CD14-positive monocyte (primary cell): ENCODE data around the gene UBE2O. TPM values are rescaled to one million over a fixed set of nuclear protein-coding genes. Genes with fewer than 3 reads are reported as not detected.

Experiments
- DNase-seq, 3 donors: peaks; one replicate each; pipeline ENCODE4 v3.0.0-alpha.2; 2011 to 2022
- H2AFZ ChIP-seq: 2 replicates; pipeline ENCODE4 v1.6.0; 2012; ENCODE audit warnings: mild to moderate bottlenecking, low read depth, low read length, inconsistent platforms; ENCODE audit not compliant: insufficient read depth, poor library complexity, severe bottlenecking
- H3K27ac ChIP-seq, 2 donors: 1 replicate in 1 of 2; 2 replicates in 1 of 2; pipeline ENCODE4 v1.5.1; 2012 to 2013; ENCODE audit warnings: low read length in 2 of 2, control low read depth in 1 of 2, inconsistent platforms in 1 of 2, low read depth in 1 of 2, mild to moderate bottlenecking in 1 of 2
- H3K27me3 ChIP-seq, 2 donors: one replicate each; pipeline versions ENCODE4 v1.6.0 to v1.6.1; 2011 to 2013; ENCODE audit warnings: low read length in 2 of 2; ENCODE audit not compliant: control insufficient read depth in 2 of 2, insufficient read depth in 2 of 2
- H3K36me3 ChIP-seq, 2 donors: replicated peaks in 1 of 2; 1 replicate in 1 of 2; 2 replicates in 1 of 2; pipeline versions ENCODE4 v1.5.1 to v1.6.1; 2012 to 2013; ENCODE audit warnings: low read length in 2 of 2, control low read depth in 1 of 2, inconsistent platforms in 1 of 2, mild to moderate bottlenecking in 1 of 2; ENCODE audit not compliant: insufficient read depth in 2 of 2, control insufficient read depth in 1 of 2
- H3K4me1 ChIP-seq, 2 donors: 1 replicate in 1 of 2; 2 replicates in 1 of 2; pipeline versions ENCODE4 v1.5.1 to v1.6.1; 2012 to 2013; ENCODE audit warnings: low read length in 2 of 2, control low read depth in 1 of 2, inconsistent platforms in 1 of 2, mild to moderate bottlenecking in 1 of 2, moderate library complexity in 1 of 2; ENCODE audit not compliant: insufficient read depth in 2 of 2, control insufficient read depth in 1 of 2
- H3K4me2 ChIP-seq: replicated peaks from 2 replicates; pipeline ENCODE3; 2012; ENCODE audit warnings: low read length, moderate library complexity, mild to moderate bottlenecking; ENCODE audit not compliant: poor library complexity, severe bottlenecking; ENCODE audit errors: extremely low read depth
- H3K4me3 ChIP-seq, 3 experiments: fragments of 200-600 bp in 1 of 3; sonication (generic) in 1 of 3; replicated peaks in 1 of 3; 1 replicate in 2 of 3; 2 replicates in 1 of 3; pipeline ENCODE4 v1.5.1; 2011 to 2013; ENCODE audit warnings: low read length in 3 of 3, mild to moderate bottlenecking in 3 of 3, control low read depth in 2 of 3, low read depth in 2 of 3, inconsistent platforms in 1 of 3, moderate library complexity in 1 of 3
- H3K79me2 ChIP-seq: 2 replicates; pipeline ENCODE4 v1.6.0; 2012; ENCODE audit warnings: mild to moderate bottlenecking, control low read depth, inconsistent platforms, low read length, moderate library complexity; ENCODE audit not compliant: insufficient read depth
- H3K9ac ChIP-seq: 2 replicates; pipeline ENCODE4 v1.6.0; 2017; ENCODE audit warnings: low read length, mild to moderate bottlenecking; ENCODE audit not compliant: insufficient read depth, poor library complexity, severe bottlenecking
- H3K9me3 ChIP-seq, 2 donors: replicated peaks in 1 of 2; 1 replicate in 1 of 2; 2 replicates in 1 of 2; pipeline versions ENCODE4 v1.5.1 to v1.6.1; 2012 to 2013; ENCODE audit warnings: low read length in 2 of 2, control low read depth in 1 of 2; ENCODE audit not compliant: control insufficient read depth in 1 of 2, insufficient read depth in 1 of 2
- H4K20me1 ChIP-seq: 2 replicates; pipeline ENCODE4 v1.6.0; 2012; ENCODE audit warnings: mild to moderate bottlenecking, low read length, control low read depth, moderate library complexity; ENCODE audit not compliant: insufficient read depth
- H3K27ac Mint-ChIP-seq, 7 donors: one replicate each; pipeline ENCODE4 v1.8.0; 2020; ENCODE audit warnings: mild to moderate bottlenecking in 7 of 7, mixed read lengths in 7 of 7, moderate library complexity in 6 of 7, inconsistent platforms in 2 of 7
- H3K27me3 Mint-ChIP-seq, 3 donors: one replicate each; pipeline ENCODE4 v1.8.0; 2021 to 2022; ENCODE audit warnings: low read depth in 3 of 3, mild to moderate bottlenecking in 3 of 3, mixed read lengths in 3 of 3, moderate library complexity in 3 of 3, inconsistent platforms in 1 of 3
- H3K36me3 Mint-ChIP-seq, 2 donors: one replicate each; pipeline ENCODE4 v1.8.0; 2020; ENCODE audit warnings: mixed read lengths in 2 of 2, inconsistent platforms in 1 of 2, mild to moderate bottlenecking in 1 of 2
- H3K4me1 Mint-ChIP-seq: one replicate; pipeline ENCODE4 v1.8.0; 2020; ENCODE audit warnings: mild to moderate bottlenecking, mixed read lengths
- H3K4me3 Mint-ChIP-seq, 2 donors: one replicate each; pipeline ENCODE4 v1.8.0; 2020; ENCODE audit warnings: mild to moderate bottlenecking in 2 of 2, mixed read lengths in 2 of 2, moderate library complexity in 1 of 2
- H3K9me3 Mint-ChIP-seq, 7 donors: one replicate each; pipeline ENCODE4 v1.8.0; 2020 to 2022; ENCODE audit warnings: mixed read lengths in 7 of 7, mild to moderate bottlenecking in 6 of 7, moderate library complexity in 6 of 7, inconsistent platforms in 2 of 7
- CTCF ChIP-seq: fragments of 200-600 bp; IDR thresholded peaks from one replicate; pipeline ENCODE4 v1.8.0; 2022; ENCODE audit warnings: antibody characterized with exemption, mild to moderate bottlenecking
- WGBS: methylation state at CpG from one replicate; pipeline ENCODE4 v1.1.5; 2013; ENCODE audit warnings: missing lambda C conversion rate; ENCODE audit not compliant: insufficient coverage; 5-methylcytosine and 5-hydroxymethylcytosine counted together
- intact Hi-C, 2 donors: fragments of 100-400 bp; cut with micrococcal nuclease; formaldehyde crosslinking; loops; one replicate each; pipeline versions ENCODE4 v1.15.0 to v1.15.1; 2023
- polyA plus RNA-seq, 3 donors: library from polyadenylated mRNA; depleted of rRNA in 1 of 3; unstranded in 2 of 3; stranded (reverse) in 1 of 3; fragments of 300-500 nt in 2 of 3; fragments of >200 nt in 1 of 3; fragmentation: Illumina TruSeq in 2 of 3; gene quantifications; 1 replicate in 2 of 3; 2 replicates in 1 of 3; pipeline ENCODE4 v1.2.3, GENCODE V29; 2012 to 2021

Gene UBE2O
- polyA plus RNA-seq, 3 donors = 1.3 to 15.1 (median 4.5) TPM

- no peak overlapping the region for H2AFZ ChIP-seq
- DNase-seq = peak; percentile 97 to 99 (median 98)
- peak overlapping the region; percentile 84 to 93 for H3K4me3 Mint-ChIP-seq
- peak overlapping the region; percentile 97 for H3K9ac ChIP-seq
- peak overlapping the region; percentile 99 for H3K4me2 ChIP-seq
- intact Hi-C loops = loop anchor here (1.0 kb wide), 2 partner anchors 8 to 9 kb away; partner anchors contain the start of gene RHBDF2 (in 2 of the 2)
- no peak for TF ChIP-seq CTCF
- H3K4me3 ChIP-seq = peak overlapping the region; percentile 42 to 85 (median 52)
- H3K27ac Mint-ChIP-seq = peak overlapping the region; percentile 99 to 100 (median 100)
- H3K9me3 ChIP-seq = no peaks in the 10 kb centered on the region
- H3K27me3 Mint-ChIP-seq = peaks cover 0 to 2% (median 0%) of the 10 kb centered on the region in 3 donors
- H3K4me1 ChIP-seq = peaks cover 89 to 96% of the 10 kb centered on the region in 2 donors
- no peaks in the 10 kb centered on the region for H3K9me3 Mint-ChIP-seq
- 0% methylated on average over 11 of the region's 15 CpGs for WGBS
- no peaks in the 10 kb centered on the region for H3K27me3 ChIP-seq
- H3K36me3 Mint-ChIP-seq = peaks cover 23 to 41% of the 10 kb centered on the region in 2 donors
- peak overlapping the region; percentile 99 for H3K27ac ChIP-seq
- H4K20me1 ChIP-seq = no peaks in the 10 kb centered on the region
- H3K36me3 ChIP-seq = peaks cover 17 to 23% of the 10 kb centered on the region in 2 donors
- H3K4me1 Mint-ChIP-seq = peaks cover 91% of the 10 kb centered on the region
- H3K79me2 ChIP-seq = peaks cover 68% of the 10 kb centered on the region
Measured at GRCh38 chr17:76492989-76493501, 40.1 kb upstream of the UBE2O start.

GRCh38 chr17:76492123-76492988, 39.4 kb upstream of the UBE2O start:
- Mint-ChIP-seq H3K27ac (peak overlapping the region; percentile 99 to 100 (median 100)), H3K9me3 (peaks cover 0 to 2% (median 0%) of the 10 kb centered on the region in 7 donors), H3K27me3 (peaks cover 0 to 2% (median 0%) of the 10 kb centered on the region in 3 donors), H3K36me3 (peaks cover 23 to 41% of the 10 kb centered on the region in 2 donors), H3K4me3 (peak overlapping the region; percentile 84 to 93), H3K4me1 (peaks cover 88% of the 10 kb centered on the region)
- intact Hi-C loops = no loop called here
- Histone ChIP-seq H2AFZ (no peak overlapping the region), H3K4me1 (peaks cover 82 to 94% of the 10 kb centered on the region in 2 donors), H3K9me3 (no peaks in the 10 kb centered on the region), H3K79me2 (peaks cover 66% of the 10 kb centered on the region), H3K27ac (peak overlapping the region; percentile 99), H3K4me2 (peak overlapping the region; percentile 99), H4K20me1 (no peaks in the 10 kb centered on the region), H3K9ac (peak overlapping the region; percentile 97), H3K36me3 (peaks cover 18 to 23% of the 10 kb centered on the region in 2 donors), H3K27me3 (no peaks in the 10 kb centered on the region), H3K4me3 (peak overlapping the region; percentile 42 to 85 (median 52))
- WGBS = 14% methylated on average over 5 of the region's 11 CpGs
- DNase-seq = peak; percentile 43 to 78 (median 58)
- TF ChIP-seq CTCF = no peak
